Panc1 (cell line): ENCODE data around the gene NHS. TPM values are rescaled to one million over a fixed set of nuclear protein-coding genes. Genes with fewer than 3 reads are reported as not detected.

ENCODE experiments used
- ATAC-seq: fragments of 200-7000 bp; cut with Tn5 transposase; 2 replicates; pipeline ENCODE4 v1.9.1; 2020; ENCODE audit warnings: mild to moderate bottlenecking, moderate library complexity
- BruUV-seq: library from RNA; stranded (reverse); fragments of 400-500 nt; replicated peaks from 2 replicates; lab custom pipeline; 2021; lab: Mats Ljungman, UMichigan
- CTCF ChIA-PET: fragments of 300-600 bp; sonication (Branson Sonifier 250); formaldehyde crosslinking; loops from one replicate; lab custom pipeline; 2022; ENCODE audit warnings: antibody characterized with exemption; lab: Charles Lee
- POLR2A ChIA-PET: fragments of 300-600 bp; sonication (Branson Sonifier 250); formaldehyde crosslinking; loops from one replicate; lab custom pipeline; 2022; ENCODE audit warnings: antibody characterized with exemption; lab: Charles Lee
- DNase-seq: peaks from one replicate; pipeline ENCODE4 v3.0.0-alpha.2; 2010; ENCODE audit warnings: low read depth, low spot score
- H3K27ac ChIP-seq: 2 replicates; pipeline ENCODE4 v1.5.1; 2011; ENCODE audit warnings: mild to moderate bottlenecking, low read length, inconsistent platforms
- H3K27me3 ChIP-seq: fragments of 200-500 bp; sonication (Bioruptor generic); 2 replicates; pipeline ENCODE4 v1.6.0; 2014; ENCODE audit warnings: low read length, inconsistent platforms; ENCODE audit not compliant: control insufficient read depth, insufficient read depth
- H3K36me3 ChIP-seq: fragments of 200-500 bp; sonication (Bioruptor generic); 2 replicates; pipeline ENCODE4 v1.5.1; 2014; ENCODE audit warnings: inconsistent platforms, mild to moderate bottlenecking, low read length, moderate library complexity; ENCODE audit not compliant: control insufficient read depth, insufficient read depth
- H3K4me1 ChIP-seq: 2 replicates; pipeline ENCODE4 v1.5.1; 2011; ENCODE audit warnings: inconsistent platforms, mild to moderate bottlenecking, low read length, moderate library complexity; ENCODE audit not compliant: control insufficient read depth, insufficient read depth
- H3K4me3 ChIP-seq, 2 experiments: 2 replicates each; pipeline ENCODE4 v1.5.1; 2011 to 2012; ENCODE audit warnings: low read depth in 2 of 2, low read length in 2 of 2, mild to moderate bottlenecking in 2 of 2, inconsistent platforms in 1 of 2, moderate library complexity in 1 of 2
- H3K9me3 ChIP-seq: fragments of 200-500 bp; sonication (Bioruptor generic); 2 replicates; pipeline ENCODE4 v1.5.1; 2014; ENCODE audit warnings: low read depth, mild to moderate bottlenecking, inconsistent platforms, low read length, moderate library complexity; ENCODE audit not compliant: control insufficient read depth, insufficient read depth
- POLR2AphosphoS5 ChIP-seq: IDR thresholded peaks from 2 replicates; pipeline ENCODE4 v1.6.1; 2012; ENCODE audit warnings: mild to moderate bottlenecking, low read depth, low read length, moderate library complexity
- REST ChIP-seq, 2 experiments: IDR thresholded peaks; 2 replicates each; pipeline ENCODE4 v1.6.1; 2011 to 2012; ENCODE audit warnings: low read depth in 2 of 2, control low read depth in 1 of 2, low read length in 1 of 2, mild to moderate bottlenecking in 1 of 2, moderate library complexity in 1 of 2; ENCODE audit not compliant: insufficient read depth in 1 of 2
- SIN3A ChIP-seq: IDR thresholded peaks from 2 replicates; pipeline ENCODE4 v1.6.1; 2012; ENCODE audit warnings: low read depth, mild to moderate bottlenecking, low read length, moderate library complexity, borderline replicate concordance; ENCODE audit not compliant: insufficient read depth
- TCF7L2 ChIP-seq: IDR thresholded peaks from 2 replicates; pipeline ENCODE4 v1.6.1; 2011; ENCODE audit warnings: mild to moderate bottlenecking, low read depth, low read length, inconsistent platforms
- in situ Hi-C: cut with HindIII; loops from 2 replicates; pipeline ENCODE4 v1.10.0; 2016; ENCODE audit warnings: low sequenced_read_pairs, low pct_unique_long_range_greater_than_20kb
- intact Hi-C: fragments of 100-400 bp; cut with micrococcal nuclease; formaldehyde crosslinking; loops from one replicate; pipeline ENCODE4 v1.10.0; 2022; ENCODE audit not compliant: unreplicated experiment
- total RNA-seq: library from RNA; stranded (reverse); gene quantifications from one replicate; pipeline ENCODE4 v1.2.1, GENCODE V29; 2021; ENCODE audit not compliant: unreplicated experiment
- TF ChIP-seq, protein P1 (sequence below): fragments of 450-650 bp; IDR thresholded peaks from 2 replicates; pipeline ENCODE4 v1.5.1; 2017; ENCODE audit warnings: mild to moderate bottlenecking

NHS gene
- total RNA-seq, 1 experiment from 2014 or later, result 0.80 TPM

DNA sequence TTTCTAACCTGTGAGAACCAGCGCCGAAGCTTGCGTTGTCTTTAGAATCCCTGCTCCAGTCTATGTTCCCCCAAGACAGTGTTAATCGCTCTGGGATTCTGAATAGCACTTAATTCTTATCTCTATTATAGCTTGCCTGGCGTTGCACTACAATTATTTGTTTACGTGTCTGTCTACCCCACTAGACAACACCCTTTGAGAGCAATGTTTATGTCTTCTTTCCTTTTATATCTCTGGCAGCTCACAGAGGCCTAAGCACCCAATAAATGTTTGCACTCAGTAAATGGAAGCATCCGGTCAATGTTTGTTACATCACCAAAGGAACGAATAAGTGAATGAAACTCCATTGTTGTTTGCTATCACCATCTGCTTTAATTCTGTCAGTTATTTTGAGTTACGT is 4.8 kb upstream of the NHS start:
- ATAC-seq, result no peak
- no TSS peak for BruUV-seq
- no peak overlapping the region for H3K27ac ChIP-seq
- H3K36me3 ChIP-seq, result no peaks in the 10 kb centered on the region
- no peaks in the 10 kb centered on the region for H3K27me3 ChIP-seq
- no peaks in the 10 kb centered on the region for H3K9me3 ChIP-seq
- CTCF ChIA-PET, result no interaction called here
- POLR2A ChIA-PET, result no interaction called here
- DNase-seq, result no peak
- TF ChIP-seq POLR2AphosphoS5 (no peak), REST (IDR thresholded peaks at IDR 0.05; ENCODE audit: insufficient read depth in 1 of 2, low read depth in 2 of 2, low read length in 1 of 2) (no peak)
- TF ChIP-seq, protein P1, sequence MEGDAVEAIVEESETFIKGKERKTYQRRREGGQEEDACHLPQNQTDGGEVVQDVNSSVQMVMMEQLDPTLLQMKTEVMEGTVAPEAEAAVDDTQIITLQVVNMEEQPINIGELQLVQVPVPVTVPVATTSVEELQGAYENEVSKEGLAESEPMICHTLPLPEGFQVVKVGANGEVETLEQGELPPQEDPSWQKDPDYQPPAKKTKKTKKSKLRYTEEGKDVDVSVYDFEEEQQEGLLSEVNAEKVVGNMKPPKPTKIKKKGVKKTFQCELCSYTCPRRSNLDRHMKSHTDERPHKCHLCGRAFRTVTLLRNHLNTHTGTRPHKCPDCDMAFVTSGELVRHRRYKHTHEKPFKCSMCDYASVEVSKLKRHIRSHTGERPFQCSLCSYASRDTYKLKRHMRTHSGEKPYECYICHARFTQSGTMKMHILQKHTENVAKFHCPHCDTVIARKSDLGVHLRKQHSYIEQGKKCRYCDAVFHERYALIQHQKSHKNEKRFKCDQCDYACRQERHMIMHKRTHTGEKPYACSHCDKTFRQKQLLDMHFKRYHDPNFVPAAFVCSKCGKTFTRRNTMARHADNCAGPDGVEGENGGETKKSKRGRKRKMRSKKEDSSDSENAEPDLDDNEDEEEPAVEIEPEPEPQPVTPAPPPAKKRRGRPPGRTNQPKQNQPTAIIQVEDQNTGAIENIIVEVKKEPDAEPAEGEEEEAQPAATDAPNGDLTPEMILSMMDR, result no peak
- intact Hi-C loops (loop anchor here (10.0 kb wide), 1 partner anchor 125 kb away; no protein-coding TSS in a partner anchor), in situ Hi-C loops (no loop called here)
- no peaks in the 10 kb centered on the region for H3K4me1 ChIP-seq
- H3K4me3 ChIP-seq, result no peak overlapping the region

GRCh38 chrX:17372052-17372451 is 2.9 kb upstream of the NHS start:
- H3K27ac ChIP-seq, result no peak overlapping the region
- no TSS peak for BruUV-seq
- no peak overlapping the region for H3K4me3 ChIP-seq
- no peak for DNase-seq
- CTCF ChIA-PET, result no interaction called here
- intact Hi-C loops, result loop anchor here (10.0 kb wide), 1 partner anchor 127 kb away; no protein-coding TSS in a partner anchor
- ATAC-seq, result no peak
- no peaks in the 10 kb centered on the region for H3K4me1 ChIP-seq
- TF ChIP-seq, protein P1, result no peak
- TF ChIP-seq SIN3A, result no peak
- TF ChIP-seq TCF7L2, result no peak
- no peak for TF ChIP-seq REST (IDR thresholded peaks at IDR 0.05; ENCODE audit: insufficient read depth in 1 of 2, low read depth in 2 of 2, low read length in 1 of 2)
- H3K9me3 ChIP-seq, result no peaks in the 10 kb centered on the region
- no peaks in the 10 kb centered on the region for H3K27me3 ChIP-seq
- in situ Hi-C loops, result no loop called here
- POLR2A ChIA-PET, result no interaction called here
- no peaks in the 10 kb centered on the region for H3K36me3 ChIP-seq
